ENCODE results near the gene NATD1.

DNA sequence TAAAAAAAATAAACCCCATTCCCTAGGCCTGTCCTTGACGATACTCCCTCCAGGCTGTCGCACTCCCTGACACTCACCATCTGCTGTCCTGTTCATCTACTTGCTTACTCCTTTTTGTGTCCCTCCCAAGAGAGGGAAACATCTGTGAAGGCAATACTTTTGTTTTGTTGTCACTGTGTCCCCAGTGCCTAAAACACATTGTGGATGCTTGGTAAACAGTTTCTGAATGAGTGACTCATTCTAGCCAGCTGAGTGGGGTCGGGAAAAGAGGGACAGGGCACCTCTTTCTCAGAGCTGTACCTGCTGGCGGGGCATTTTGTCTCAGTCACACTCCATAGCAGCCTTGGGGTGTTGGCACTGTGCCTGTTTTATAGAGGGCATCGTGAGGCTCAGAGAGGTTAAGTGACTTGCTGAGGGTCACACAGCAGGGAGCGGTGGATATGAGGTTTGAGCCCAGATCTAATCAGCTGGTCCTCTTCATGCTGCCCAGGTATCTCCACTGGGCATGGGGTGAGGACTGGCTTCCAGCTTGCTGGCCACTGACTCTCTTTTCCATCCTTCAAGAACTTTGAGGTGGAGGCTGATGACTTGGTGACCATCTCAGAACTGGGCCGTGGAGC is 46.9 kb upstream of the NATD1 start:
- TF ChIP-seq POLR2AphosphoS5 (IDR thresholded peaks at IDR 0.05; ENCODE audit: insufficient read depth in 1 of 2, low read depth in 1 of 2), result no peak
- no peak for TF ChIP-seq CTCF (IDR thresholded peaks at IDR 0.05)
- TF ChIP-seq POLR2A (IDR thresholded peaks at IDR 0.05), result no peak
